HEK293 (cell line): ENCODE data around the gene TMEM100.

ENCODE experiments used
- CTCF ChIA-PET: fragments of 350-600 bp; formaldehyde crosslinking; extraction: SDS; loops from one replicate; lab custom pipeline; 2021; ENCODE audit warnings: antibody characterized with exemption; lab: Yijun Ruan, JAX
- POLR2A ChIA-PET: fragments of 300-600 bp; formaldehyde crosslinking; extraction: SDS; loops from one replicate; lab custom pipeline; 2020; ENCODE audit warnings: antibody characterized with exemption, inconsistent platforms; lab: Yijun Ruan, JAX
- H3K27ac ChIP-seq: fragments of 200-500 bp; sonication (Bioruptor generic); 2 replicates; pipeline ENCODE4 v1.5.1; 2014; ENCODE audit warnings: low read depth, low read length, control low read depth, inconsistent platforms; ENCODE audit errors: extremely low read depth
- H3K36me3 ChIP-seq, 2 experiments: fragments of 200-500 bp in 1 of 2; sonication (Bioruptor generic) in 1 of 2; 1 replicate in 1 of 2; 2 replicates in 1 of 2; pipeline ENCODE4 v1.5.1; 2014 to 2017; ENCODE audit warnings: inconsistent platforms in 2 of 2, low read length in 2 of 2; ENCODE audit not compliant: control insufficient read depth in 2 of 2, insufficient read depth in 1 of 2
- H3K4me1 ChIP-seq: fragments of 200-500 bp; sonication (Bioruptor generic); 2 replicates; pipeline ENCODE4 v1.5.1; 2014; ENCODE audit warnings: mild to moderate bottlenecking, low read length, inconsistent platforms; ENCODE audit not compliant: control insufficient read depth, insufficient read depth
- H3K4me3 ChIP-seq: 2 replicates; pipeline ENCODE4 v1.5.1; 2011; ENCODE audit warnings: low read depth, mild to moderate bottlenecking, control low read depth, low read length, moderate library complexity
- H3K9me3 ChIP-seq: fragments of 200-500 bp; sonication (Bioruptor generic); 2 replicates; pipeline ENCODE4 v1.5.1; 2014; ENCODE audit warnings: low read depth, low read length, inconsistent platforms; ENCODE audit not compliant: control insufficient read depth, insufficient read depth
- EGR2 ChIP-seq: fragments of 450-650 bp; formaldehyde crosslinking; IDR thresholded peaks from 2 replicates; pipeline ENCODE4 v1.5.1; 2016; ENCODE audit warnings: low read depth, missing biosample characterization, missing genetic modification characterization
- HOXD13 ChIP-seq: sonication (generic); formaldehyde crosslinking; IDR thresholded peaks from 2 replicates; pipeline ENCODE4 v1.8.0; 2022; ENCODE audit warnings: missing genetic modification reagents, borderline replicate concordance
- KLF1 ChIP-seq: fragments of 450-650 bp; formaldehyde crosslinking; IDR thresholded peaks from 2 replicates; pipeline ENCODE4 v1.5.1; 2016; ENCODE audit warnings: missing biosample characterization, missing genetic modification characterization
- SETDB1 ChIP-seq: IDR thresholded peaks from one replicate; pipeline ENCODE4 v1.6.1; 2017; ENCODE audit warnings: mild to moderate bottlenecking, low read length, moderate library complexity, mixed read lengths; ENCODE audit not compliant: insufficient read length
- TCF7L2 ChIP-seq: IDR thresholded peaks from 2 replicates; pipeline ENCODE4 v1.6.1; 2011; ENCODE audit warnings: low read depth, mild to moderate bottlenecking, inconsistent platforms, low read length, moderate library complexity, borderline replicate concordance
- ZFHX2 ChIP-seq: fragments of 450-650 bp; formaldehyde crosslinking; conservative IDR thresholded peaks from 2 replicates; pipeline ENCODE4 v1.5.1; 2016; ENCODE audit warnings: missing biosample characterization, missing genetic modification characterization
- ZNF157 ChIP-seq: fragments of 450-650 bp; formaldehyde crosslinking; IDR thresholded peaks from 2 replicates; pipeline ENCODE4 v1.5.1; 2016; ENCODE audit warnings: missing biosample characterization, missing genetic modification characterization
- ZNF311 ChIP-seq: fragments of 450-650 bp; formaldehyde crosslinking; IDR thresholded peaks from 2 replicates; pipeline ENCODE4 v1.5.1; 2017; ENCODE audit warnings: missing biosample characterization, missing genetic modification characterization, borderline replicate concordance
- ZNF423 ChIP-seq: fragments of 450-650 bp; formaldehyde crosslinking; IDR thresholded peaks from 2 replicates; pipeline ENCODE4 v1.5.1; 2016; ENCODE audit warnings: missing biosample characterization, missing genetic modification characterization
- ZNF518A ChIP-seq: fragments of 450-650 bp; formaldehyde crosslinking; conservative IDR thresholded peaks from 2 replicates; pipeline ENCODE4 v1.5.1; 2016; ENCODE audit warnings: low read depth, missing biosample characterization, missing genetic modification characterization
- ZNF585B ChIP-seq: fragments of 450-650 bp; formaldehyde crosslinking; IDR thresholded peaks from 2 replicates; pipeline ENCODE4 v1.5.1; 2016; ENCODE audit warnings: missing biosample characterization, missing genetic modification characterization

TMEM100 gene

DNA sequence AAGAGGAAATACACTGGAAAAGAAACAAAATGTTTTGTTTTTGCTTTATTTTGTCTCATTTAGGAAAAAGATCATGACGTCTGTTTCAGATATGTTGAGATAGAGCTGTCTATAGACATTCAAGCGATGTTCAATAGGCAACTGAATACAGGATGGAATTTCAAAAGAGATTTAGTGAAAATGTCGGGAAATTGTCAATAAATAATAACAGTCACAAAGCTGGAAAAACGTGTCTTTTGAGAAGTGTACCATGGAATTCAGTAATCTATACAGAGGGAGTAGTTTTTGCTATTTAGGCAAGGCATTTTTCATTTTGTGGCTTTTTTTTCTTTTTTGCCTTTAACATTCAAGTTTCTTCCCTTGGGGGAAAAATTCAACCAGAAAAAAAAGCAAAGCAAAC, 33.0 kb downstream of the TMEM100 start:
- Histone ChIP-seq H3K9me3 (no peaks in the 10 kb centered on the region), H3K36me3 (no peaks in the 10 kb centered on the region), H3K4me3 (no peak overlapping the region), H3K4me1 (peaks cover 10% of the 10 kb centered on the region), H3K27ac (no peak overlapping the region)
- no peak for TF ChIP-seq ZNF518A
- CTCF ChIA-PET, result interaction anchor here (0.7 to 2.6 kb wide), 5 partner anchors 23 to 163 kb away, joined by 3 to 9 read pairs (median 6); partner anchors contain the start of gene TMEM100
- POLR2A ChIA-PET, result no interaction called here

DNA sequence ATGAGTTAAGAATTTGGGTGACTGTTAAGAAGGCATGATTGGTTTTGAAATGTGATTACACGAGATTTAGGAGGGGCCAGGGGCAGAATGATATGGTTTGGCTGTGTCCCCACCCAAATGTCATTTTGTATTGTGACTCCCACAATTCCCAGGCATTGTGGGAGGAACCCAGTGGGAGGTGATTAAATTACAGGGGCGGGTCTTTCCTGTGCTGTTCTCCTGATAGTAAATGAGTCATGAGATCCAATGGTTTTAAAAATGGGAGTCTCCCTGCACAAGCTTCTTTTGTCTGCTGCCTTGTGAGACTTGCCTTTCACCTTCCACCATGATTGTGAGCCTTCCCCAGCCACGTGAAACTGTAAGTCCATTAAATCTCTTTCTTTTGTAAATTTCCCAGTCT, 34.6 kb downstream of the TMEM100 start:
- CTCF ChIA-PET, result interaction anchor here (2.6 kb wide), 1 partner anchor 30 kb away, joined by 9 read pairs; no protein-coding TSS in a partner anchor
- TF ChIP-seq KLF1 (tag by site-specific recombination) (peak; percentile 46), ZNF423 (tag by site-specific recombination) (no peak), EGR2 (tag by site-specific recombination) (0 out of 2 replicates have a peak, but pooled peaks have one; percentile 39), ZFHX2 (tag by site-specific recombination) (peak; percentile 39)
- POLR2A ChIA-PET, result no interaction called here
- Histone ChIP-seq H3K4me1 (peaks cover 10% of the 10 kb centered on the region), H3K27ac (no peak overlapping the region), H3K4me3 (no peak overlapping the region), H3K36me3 (no peaks in the 10 kb centered on the region), H3K9me3 (no peaks in the 10 kb centered on the region)

DNA sequence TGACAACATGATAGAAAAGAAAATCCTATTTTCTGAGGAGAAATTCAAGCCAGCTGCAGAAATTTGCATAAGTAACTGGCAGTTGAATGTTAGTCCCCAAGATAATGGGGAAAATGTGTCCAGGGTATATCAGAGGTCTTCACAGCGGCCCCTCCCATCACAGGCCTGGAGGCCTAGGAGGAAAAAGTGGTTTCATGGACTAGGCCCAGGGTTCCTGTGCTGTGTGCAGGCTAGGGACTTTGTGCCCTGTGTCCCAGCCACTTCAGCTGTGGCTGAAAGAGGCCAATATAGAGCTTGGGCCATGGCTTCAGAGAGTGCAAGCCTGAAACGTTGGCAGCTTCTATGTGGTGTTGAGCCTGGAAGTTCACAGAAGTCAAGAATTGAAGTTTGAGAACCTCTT, 35.6 kb downstream of the TMEM100 start:
- H3K27ac ChIP-seq, result no peak overlapping the region
- H3K36me3 ChIP-seq, result no peaks in the 10 kb centered on the region
- no peaks in the 10 kb centered on the region for H3K9me3 ChIP-seq
- no peak for TF ChIP-seq HOXD13 (CRISPR knock-in tag)
- peak; percentile 85 for TF ChIP-seq ZNF585B (tag by site-specific recombination)
- peak; percentile 44 for TF ChIP-seq SETDB1
- no peak overlapping the region for H3K4me3 ChIP-seq
- H3K4me1 ChIP-seq, result peaks cover 10% of the 10 kb centered on the region
- CTCF ChIA-PET, result no interaction called here
- POLR2A ChIA-PET, result no interaction called here

DNA sequence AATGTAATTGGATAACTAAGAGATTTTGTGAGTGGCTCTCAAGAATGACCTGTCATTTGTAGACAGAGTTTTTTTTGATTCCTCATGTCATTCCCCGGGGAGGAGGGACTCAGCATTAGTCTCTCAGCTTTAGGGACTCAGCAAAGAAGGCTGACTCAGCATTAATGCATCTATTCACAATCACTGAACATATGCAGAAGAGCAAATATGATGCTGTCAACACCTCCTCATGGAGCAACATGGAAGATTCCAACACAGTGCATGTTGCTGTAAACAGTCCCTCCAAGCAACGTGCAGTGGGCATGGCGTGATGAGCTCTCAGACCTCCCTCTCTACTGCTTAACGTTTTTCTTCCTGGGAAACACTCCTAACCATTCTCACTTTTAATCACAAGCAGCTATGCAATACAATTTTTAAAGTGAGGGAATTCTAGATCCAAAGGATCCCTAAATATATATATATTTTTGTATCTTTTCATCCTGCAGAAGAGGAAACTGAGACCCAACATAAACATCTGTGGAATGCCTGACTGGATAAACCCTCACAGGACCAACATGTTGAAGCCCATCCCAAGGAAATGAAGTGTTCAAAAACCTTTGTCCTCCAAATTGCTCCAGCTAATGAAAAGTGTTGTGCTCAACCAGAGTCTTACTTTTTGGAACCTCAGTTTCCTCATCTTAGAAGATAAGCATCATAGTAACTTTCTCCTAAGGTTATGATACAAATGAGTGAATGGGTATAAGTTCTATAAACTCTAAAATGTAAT, 38.9 kb downstream of the TMEM100 start:
- ChIA-PET CTCF (interaction anchor here (0.6 to 1.2 kb wide), 2 partner anchors 8 to 607 kb away, joined by 3 to 5 read pairs; no protein-coding TSS in a partner anchor), POLR2A (no interaction called here)
- Histone ChIP-seq H3K27ac (no peak overlapping the region), H3K4me1 (no peaks in the 10 kb centered on the region), H3K9me3 (no peaks in the 10 kb centered on the region), H3K4me3 (no peak overlapping the region), H3K36me3 (no peaks in the 10 kb centered on the region)
- TF ChIP-seq ZNF157 (tag by site-specific recombination) (no peak), ZNF311 (no peak), TCF7L2 (no peak)
